ENCODE measurements around the gene MPZL1. TPM values are rescaled to one million over a fixed set of nuclear protein-coding genes. Genes with fewer than 3 reads are reported as not detected.
A peak's percentile ranks its signal among the peaks of the same experiment; 100 is the strongest.

Gene MPZL1
- total RNA-seq, 2 donors from 2014 or later: 117 to 118 TPM

DNA sequence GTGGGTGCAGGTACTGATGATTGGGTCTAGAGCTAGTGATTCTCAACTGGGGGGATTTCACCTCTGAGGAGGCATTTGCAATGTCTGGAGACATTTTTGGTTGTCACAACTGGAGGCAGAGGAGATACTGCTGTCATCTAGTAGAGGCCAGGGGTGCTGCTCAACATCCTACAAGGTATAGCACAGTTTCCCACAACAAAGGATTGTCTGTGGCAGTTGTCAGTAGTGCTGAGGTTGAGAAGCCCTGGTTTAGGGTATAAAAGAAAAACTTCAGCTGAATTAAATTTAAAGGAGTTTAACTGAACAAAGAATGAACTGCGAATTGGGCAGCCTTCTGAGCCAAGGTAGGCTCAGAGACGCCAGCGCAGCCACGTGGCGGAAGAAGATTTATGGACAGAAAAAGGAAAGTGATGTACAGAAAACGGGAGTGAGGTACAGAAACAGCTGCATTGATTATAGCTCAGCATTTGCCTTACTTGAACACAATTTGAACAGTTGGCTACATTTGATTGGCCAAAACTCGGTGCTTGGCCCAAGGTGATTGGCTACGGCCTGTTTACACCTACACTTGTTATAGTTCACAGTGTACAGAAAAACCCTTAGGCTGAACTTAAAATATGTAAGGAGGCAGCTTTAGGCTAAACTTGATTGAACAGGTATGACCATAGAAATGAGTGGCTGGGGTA lies 40.4 kb downstream of the MPZL1 start:
- DNase-seq (no peak), ATAC-seq (no peak)
- intact Hi-C loops (cut with DNase I, micrococcal nuclease): no loop called here

- DNase-seq (no peak), ATAC-seq (no peak)
- intact Hi-C loops (cut with DNase I, micrococcal nuclease): no loop called here
These were observed 41.9 kb downstream of the MPZL1 start for GRCh38 chr1:167763525-167764220.

DNA sequence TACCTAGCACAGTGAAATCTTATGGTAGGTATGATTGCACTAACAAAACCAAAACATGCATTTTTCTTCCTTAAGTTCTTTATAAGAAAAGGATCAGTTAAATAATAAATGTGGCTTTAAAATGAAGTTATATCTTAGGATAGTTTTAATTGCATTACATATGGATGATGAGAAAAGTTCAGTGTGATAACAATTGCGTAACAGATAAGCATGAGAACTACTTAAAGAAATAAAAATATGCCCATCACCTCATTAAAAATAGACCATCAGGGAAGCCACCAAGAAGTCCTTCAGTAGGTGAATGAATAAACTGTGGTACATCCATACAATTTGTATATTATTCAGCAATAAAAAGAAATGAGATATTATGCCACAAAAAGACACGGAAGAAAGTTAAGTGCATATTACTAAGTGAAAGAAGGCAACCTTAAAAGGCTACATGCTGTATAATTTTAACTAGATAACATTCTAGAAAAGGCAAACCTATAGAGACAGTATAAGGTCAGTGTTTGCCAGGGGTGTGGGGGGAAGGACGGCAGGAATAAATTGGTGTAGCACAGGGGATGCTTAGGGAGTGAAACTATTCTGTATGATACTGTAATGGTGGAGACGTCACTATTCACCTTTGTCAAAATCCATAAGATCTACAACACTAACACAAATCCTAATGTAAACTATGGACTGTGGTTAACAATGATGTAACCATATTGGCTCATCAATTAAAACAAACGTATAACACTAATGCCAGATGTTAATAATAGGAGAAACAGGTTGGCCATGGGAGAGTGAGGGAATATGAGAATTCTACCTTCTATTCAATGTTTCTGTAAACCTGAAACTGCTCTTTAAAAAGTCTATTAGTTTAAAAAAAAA lies 42.9 kb downstream of the MPZL1 start:
- DNase-seq: no peak
- intact Hi-C loops (cut with DNase I, micrococcal nuclease): no loop called here
- ATAC-seq: no peak

GRCh38 chr1:167765496-167765895 lies 43.7 kb downstream of the MPZL1 start:
- intact Hi-C loops (cut with DNase I, micrococcal nuclease): no loop called here
- no peak for DNase-seq
- no peak for ATAC-seq

- DNase-seq (no peak), ATAC-seq (no peak)
- intact Hi-C loops (cut with DNase I, micrococcal nuclease): no loop called here
These were observed 44.8 kb downstream of the MPZL1 start for GRCh38 chr1:167766538-167766937.

GRCh38 chr1:167767761-167768160 lies 46.0 kb downstream of the MPZL1 start:
- ATAC-seq (no peak), DNase-seq (no peak)
- intact Hi-C loops (cut with DNase I, micrococcal nuclease): no loop called here

DNA sequence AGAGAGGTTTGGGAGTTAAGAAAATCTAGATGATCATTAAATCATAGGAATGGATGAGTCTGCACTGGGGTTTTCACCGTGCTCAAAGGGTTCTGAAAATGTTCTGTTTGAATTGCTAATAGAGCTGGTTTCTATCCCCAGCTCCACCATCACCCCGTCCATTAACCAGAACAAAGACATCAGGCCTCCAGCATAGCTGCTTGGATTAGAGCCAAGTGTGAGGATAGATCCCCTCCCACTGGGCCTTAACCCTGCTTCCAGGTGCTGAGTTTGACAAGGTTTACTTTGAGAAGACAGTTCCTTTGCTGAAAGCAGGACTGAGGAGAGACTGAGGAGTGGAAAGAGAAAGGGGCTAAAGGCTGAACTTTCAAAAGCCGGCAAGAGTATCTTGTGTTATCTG lies 48.3 kb downstream of the MPZL1 start:
- intact Hi-C loops (cut with DNase I, micrococcal nuclease): no loop called here
- no peak for DNase-seq
- no peak for ATAC-seq

DNA sequence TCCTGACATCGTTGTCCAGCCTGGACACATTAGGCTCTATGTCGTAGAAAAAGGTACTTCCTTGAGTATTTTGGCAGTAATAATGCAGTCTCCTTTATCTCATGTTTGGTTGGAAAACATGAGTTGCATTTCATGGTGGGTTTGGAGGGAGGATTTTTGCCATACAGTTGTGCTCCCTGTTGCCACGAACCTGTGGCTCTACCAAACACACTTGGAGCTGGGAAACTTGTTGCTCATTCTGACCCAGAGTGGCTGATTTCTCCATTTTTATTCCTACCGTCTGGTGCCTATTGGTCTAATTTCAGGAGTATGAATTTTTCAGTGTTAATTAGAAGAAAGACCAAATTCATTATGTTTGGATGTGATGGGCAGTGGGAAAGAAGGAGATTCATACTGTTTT lies 50.7 kb downstream of the MPZL1 start:
- DNase-seq (no peak), ATAC-seq (no peak)

DNA sequence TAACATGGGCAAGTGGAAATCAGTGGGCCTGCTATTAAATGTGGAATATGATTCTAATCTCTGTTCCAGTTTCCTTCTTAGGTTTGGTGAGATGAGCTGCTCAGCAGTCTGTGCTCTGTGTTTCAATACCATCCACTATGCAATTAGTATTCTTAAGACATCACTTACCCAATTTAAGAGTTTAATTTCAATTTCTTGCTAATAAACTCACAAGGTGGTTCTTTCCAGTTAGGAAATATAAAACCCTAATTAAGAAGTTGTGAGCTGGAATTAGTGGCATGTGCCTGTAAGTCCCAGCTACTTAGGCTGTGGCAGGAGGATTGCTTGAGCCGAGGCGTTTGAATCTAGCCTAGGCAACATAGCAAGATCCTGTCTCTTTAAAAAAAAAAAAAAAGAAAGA lies 51.7 kb downstream of the MPZL1 start:
- ATAC-seq (no peak), DNase-seq (no peak)
- intact Hi-C loops (cut with DNase I, micrococcal nuclease): no loop called here

More for the DNA sequence above, 50.7 kb downstream of the MPZL1 start:
- intact Hi-C loops (cut with DNase I, micrococcal nuclease): no loop called here

DNA sequence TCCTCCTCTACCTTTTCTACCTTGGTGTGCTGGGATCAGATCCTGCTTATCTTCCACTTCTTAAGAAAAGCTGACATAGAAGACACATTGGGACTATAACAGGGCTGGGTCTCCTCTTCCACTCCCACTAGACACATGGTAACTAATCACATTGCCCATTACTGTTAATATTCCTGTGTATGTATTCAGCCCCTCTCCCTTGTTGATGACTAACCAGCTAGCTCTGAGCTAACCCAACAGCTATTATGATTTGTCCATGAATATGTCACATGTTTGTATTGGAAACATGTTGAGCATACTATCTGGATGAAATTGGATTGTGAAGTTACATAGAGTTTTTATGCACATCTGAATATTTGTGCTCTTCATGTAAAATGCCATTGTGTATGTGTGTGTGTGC lies 52.9 kb downstream of the MPZL1 start:
- ATAC-seq: no peak
- DNase-seq: no peak
- intact Hi-C loops (cut with DNase I, micrococcal nuclease): no loop called here

- ATAC-seq: no peak
- DNase-seq: no peak
- intact Hi-C loops (cut with DNase I, micrococcal nuclease): no loop called here
These were observed 53.4 kb downstream of the MPZL1 start for GRCh38 chr1:167775178-167775577.

DNA sequence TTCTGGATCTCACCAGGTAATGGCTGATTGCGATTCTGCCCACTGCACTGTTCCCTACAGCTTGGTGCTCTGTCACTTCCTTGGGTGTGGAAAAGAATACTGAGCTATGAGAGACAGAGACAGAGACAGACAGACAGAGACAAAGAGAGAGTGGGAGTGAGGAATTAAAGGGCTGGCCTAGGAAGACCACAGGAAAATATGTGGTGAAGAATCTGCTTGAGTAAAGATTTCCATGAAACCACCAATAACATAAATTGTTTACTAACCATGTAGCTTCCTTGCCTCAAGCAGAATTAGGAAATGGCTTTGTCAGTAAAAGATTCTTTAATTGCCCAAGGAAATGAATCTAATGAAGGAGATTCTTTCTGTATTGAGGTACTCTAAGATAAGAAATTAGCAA lies 54.4 kb downstream of the MPZL1 start:
- intact Hi-C loops (cut with DNase I, micrococcal nuclease): no loop called here
- no peak for DNase-seq
- ATAC-seq: no peak

GRCh38 chr1:167776616-167777268 lies 55.0 kb downstream of the MPZL1 start:
- ATAC-seq: no peak
- no peak for DNase-seq
- intact Hi-C loops (cut with DNase I, micrococcal nuclease): no loop called here

- intact Hi-C loops (cut with DNase I, micrococcal nuclease): no loop called here
- ATAC-seq (no peak), DNase-seq (no peak)
These were observed 55.5 kb downstream of the MPZL1 start for GRCh38 chr1:167777269-167777650.

DNA sequence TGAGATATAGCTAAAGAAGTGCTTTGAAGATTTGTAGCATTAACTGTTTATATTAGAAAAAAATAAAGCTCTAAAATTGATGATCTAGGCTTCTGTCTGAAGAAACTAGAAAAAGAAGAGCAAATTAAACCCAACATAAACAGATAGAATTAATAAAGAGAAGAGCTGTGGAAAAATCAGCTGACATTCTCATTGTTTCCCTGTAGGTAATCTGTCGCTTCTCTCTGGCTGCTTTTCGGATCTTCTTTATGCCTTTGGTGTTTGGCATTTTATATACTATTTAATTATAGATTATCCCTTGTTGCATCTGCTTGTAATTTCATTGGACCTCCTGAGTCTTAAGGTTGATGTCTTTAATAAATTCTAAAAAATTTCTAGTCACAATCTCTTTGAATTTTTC lies 59.8 kb downstream of the MPZL1 start:
- intact Hi-C loops (cut with DNase I, micrococcal nuclease): no loop called here
- DNase-seq: no peak
- no peak for ATAC-seq

GRCh38 chr1:167782946-167783345 lies 61.2 kb downstream of the MPZL1 start:
- no peak for DNase-seq
- ATAC-seq: no peak
- intact Hi-C loops (cut with DNase I, micrococcal nuclease): no loop called here

DNA sequence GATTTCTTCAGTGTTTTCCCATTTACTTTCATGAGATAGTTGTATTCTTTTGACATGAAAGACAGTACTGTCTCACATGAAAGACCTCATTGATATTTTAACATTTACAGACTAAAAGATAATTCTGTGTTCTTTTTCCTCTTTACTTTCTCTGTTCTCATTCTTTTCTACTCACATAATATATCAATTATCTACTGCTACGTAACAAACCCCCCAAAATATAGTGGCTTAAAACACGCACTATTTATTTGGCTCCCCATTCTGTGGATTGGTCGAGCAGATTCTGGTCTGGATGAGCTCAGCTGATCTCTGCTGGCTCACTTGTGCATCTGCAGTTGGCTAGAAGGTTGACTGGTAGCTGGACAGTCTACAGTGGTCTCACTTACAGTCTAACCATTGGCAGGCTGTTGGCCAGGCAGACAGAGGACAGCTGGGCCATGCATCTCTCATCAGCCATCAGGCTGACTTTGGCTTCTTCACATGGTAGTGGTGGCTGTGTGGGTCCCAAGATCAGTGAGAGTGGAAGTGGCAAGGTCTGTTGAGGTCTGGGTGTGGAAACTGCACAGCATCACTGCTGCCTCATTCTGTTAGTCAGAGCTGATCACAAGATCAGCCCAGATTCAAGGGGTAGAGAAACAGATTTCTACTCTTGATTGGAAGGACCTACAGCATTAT lies 63.2 kb downstream of the MPZL1 start:
- no peak for ATAC-seq
- intact Hi-C loops (cut with DNase I, micrococcal nuclease): no loop called here
- no peak for DNase-seq

DNA sequence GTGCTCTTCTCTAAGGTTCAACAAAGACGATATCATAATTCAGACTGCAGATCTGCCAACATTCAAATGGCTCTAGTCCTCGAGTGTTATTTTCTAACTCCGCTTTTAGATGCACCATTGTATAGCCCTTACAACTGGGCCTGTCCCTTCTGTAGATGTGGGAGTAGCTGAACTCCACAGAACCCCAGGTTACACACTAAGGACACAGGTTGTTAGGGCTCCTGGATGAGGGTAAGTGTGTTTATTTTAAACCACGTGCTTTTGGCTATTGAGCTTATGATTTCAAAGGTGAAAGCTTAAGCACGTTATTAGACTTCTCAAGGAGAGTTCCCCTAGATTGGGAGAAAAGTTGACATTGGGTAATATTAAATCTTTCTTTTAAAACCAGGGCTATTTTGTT lies 64.7 kb downstream of the MPZL1 start:
- ATAC-seq (peak; percentile 40), DNase-seq (no peak)
- intact Hi-C loops (cut with DNase I, micrococcal nuclease): no loop called here

DNA sequence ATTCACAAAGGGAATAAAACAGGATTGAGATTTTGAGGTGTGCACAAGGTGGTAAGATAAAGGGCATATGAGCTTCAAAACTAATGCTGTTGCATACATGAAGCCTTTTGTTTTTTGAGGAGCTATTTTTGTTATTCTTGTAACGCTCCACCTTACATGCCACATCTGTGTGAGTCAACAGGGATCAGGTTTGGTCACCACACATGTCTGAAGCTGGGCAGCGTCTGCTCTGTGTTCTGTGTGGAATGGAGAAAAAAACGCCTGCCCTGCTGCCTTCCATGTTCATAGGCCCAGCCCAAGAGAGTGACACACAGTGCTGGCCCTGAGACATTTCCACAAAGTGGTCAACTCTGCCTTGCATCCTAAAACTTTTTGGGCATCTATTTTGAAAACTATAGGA lies 67.7 kb downstream of the MPZL1 start:
- DNase-seq: no peak
- intact Hi-C loops (cut with DNase I, micrococcal nuclease): no loop called here
- no peak for ATAC-seq
